Right lobe of liver (tissue), 4 donors: ENCODE data around the gene RNF19B.

ENCODE experiments used
- CTCF ChIP-seq, 4 donors: fragments of 200-600 bp in 3 of 4; fragments of 450-650 bp in 1 of 4; IDR thresholded peaks; one replicate each; pipeline versions ENCODE4 v1.5.1 to v1.8.0; 2016 to 2022; ENCODE audit warnings: antibody characterized with exemption in 4 of 4, mild to moderate bottlenecking in 2 of 4
- POLR2A ChIP-seq: fragments of 450-650 bp; IDR thresholded peaks from one replicate; pipeline ENCODE4 v1.6.1; 2017; ENCODE audit warnings: antibody characterized with exemption, mild to moderate bottlenecking
- donor health status: DM: no; HTN: no; CAD: no.
- donor health status: DM: no; HTN: no; CAD: no.
- donor health status: DM: no; HTN: yes; CAD: no.

DNA sequence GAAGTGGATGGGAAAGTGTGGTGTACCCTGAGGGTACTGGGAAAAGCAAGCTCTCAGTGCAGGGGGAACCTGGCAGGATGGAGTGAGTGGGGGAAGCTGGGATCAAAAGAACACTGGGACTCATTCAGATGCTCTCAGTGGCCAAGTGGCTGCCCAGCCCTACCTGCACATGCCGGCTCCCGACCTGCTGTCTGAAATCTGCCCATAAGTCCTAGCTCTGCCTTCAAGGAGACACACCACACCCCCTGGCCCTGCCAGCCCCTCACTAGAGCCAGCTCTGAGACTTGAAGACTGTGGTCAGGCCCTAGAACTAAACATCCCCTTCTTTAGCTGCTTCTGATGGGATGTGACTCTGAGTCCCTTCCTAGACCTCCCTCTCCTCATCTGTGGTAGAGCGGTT, 65.7 kb downstream of the RNF19B start:
- no peak for TF ChIP-seq CTCF (IDR thresholded peaks at IDR 0.05)
- no peak for TF ChIP-seq POLR2A
